Body of pancreas (tissue), 4 donors: ENCODE data around the gene VSIG2.

Source experiments
- CTCF ChIP-seq, 7 experiments: fragments of 450-650 bp in 4 of 7; fragments of 200-600 bp in 3 of 7; sonication (generic) in 3 of 7; IDR thresholded peaks; one replicate each; pipeline ENCODE4 v1.5.1; 2016 to 2019; ENCODE audit warnings: antibody characterized with exemption in 7 of 7
- POLR2A ChIP-seq, 3 donors: fragments of 450-650 bp; IDR thresholded peaks; one replicate each; pipeline ENCODE4 v1.6.1; 2016; ENCODE audit warnings: antibody characterized with exemption in 3 of 3, mild to moderate bottlenecking in 2 of 3

- TF ChIP-seq CTCF (IDR thresholded peaks at IDR 0.05) = no peak
- TF ChIP-seq POLR2A (IDR thresholded peaks at IDR 0.05) = no peak
These were observed 14.1 kb upstream of the VSIG2 start for GRCh38 chr11:124766156-124766555.
